DMS79 (cell line): ENCODE measurements around the gene TOR2A.
A peak's percentile ranks its signal among the peaks of the same experiment; 100 is the strongest.
"Not testable (repeated sequence)": the region's sequence is repeated elsewhere in the genome, so short reads cannot be mapped to it uniquely, and the experiment has no call there.

Experiments
- DNase-seq: peaks from one replicate; lab custom pipeline; 2025; lab: John Stamatoyannopoulos, UW

TOR2A gene

GRCh38 chr9:127768698-127769097 is 33.6 kb upstream of the TOR2A start:
- no peak for DNase-seq

- DNase-seq, result no peak
These were observed 32.8 kb upstream of the TOR2A start for GRCh38 chr9:127767909-127768331.

- no peak for DNase-seq
These were observed 32.3 kb upstream of the TOR2A start for GRCh38 chr9:127767410-127767809.

- DNase-seq, result no peak
These were observed 30.3 kb upstream of the TOR2A start for GRCh38 chr9:127765418-127765817.

- DNase-seq, result no peak
These were observed 28.9 kb upstream of the TOR2A start for GRCh38 chr9:127763918-127764384.

- DNase-seq, result no peak
These were observed 27.1 kb upstream of the TOR2A start for GRCh38 chr9:127762111-127762676.

- no peak for DNase-seq
These were observed 26.4 kb upstream of the TOR2A start for GRCh38 chr9:127761491-127761956.

GRCh38 chr9:127761061-127761460 is 26.0 kb upstream of the TOR2A start:
- no peak for DNase-seq

- DNase-seq, result no peak
These were observed 23.7 kb upstream of the TOR2A start for GRCh38 chr9:127758843-127759242.

GRCh38 chr9:127756776-127757175 is 21.7 kb upstream of the TOR2A start:
- DNase-seq, result not testable (repeated sequence)

GRCh38 chr9:127756233-127756632 is 21.1 kb upstream of the TOR2A start:
- no peak for DNase-seq

- peak; percentile 10 for DNase-seq
These were observed 20.3 kb upstream of the TOR2A start for GRCh38 chr9:127755061-127756060.

GRCh38 chr9:127754099-127755060 is 19.3 kb upstream of the TOR2A start:
- DNase-seq, result no peak

GRCh38 chr9:127753622-127754021 is 18.5 kb upstream of the TOR2A start:
- DNase-seq, result no peak

- no peak for DNase-seq
These were observed 18.1 kb upstream of the TOR2A start for GRCh38 chr9:127753148-127753547.

GRCh38 chr9:127751269-127752054 is 16.4 kb upstream of the TOR2A start:
- DNase-seq, result no peak

- DNase-seq, result no peak
These were observed 14.1 kb upstream of the TOR2A start for GRCh38 chr9:127749090-127749787.

- no peak for DNase-seq
These were observed 12.0 kb upstream of the TOR2A start for GRCh38 chr9:127746959-127747569.

GRCh38 chr9:127744398-127745110 is 9.5 kb upstream of the TOR2A start:
- no peak for DNase-seq
